ENCODE measurements around the gene C6orf89.
"Not testable (repeated sequence)": the region's sequence is repeated elsewhere in the genome, so short reads cannot be mapped to it uniquely, and the experiment has no call there.

Gene C6orf89

DNA sequence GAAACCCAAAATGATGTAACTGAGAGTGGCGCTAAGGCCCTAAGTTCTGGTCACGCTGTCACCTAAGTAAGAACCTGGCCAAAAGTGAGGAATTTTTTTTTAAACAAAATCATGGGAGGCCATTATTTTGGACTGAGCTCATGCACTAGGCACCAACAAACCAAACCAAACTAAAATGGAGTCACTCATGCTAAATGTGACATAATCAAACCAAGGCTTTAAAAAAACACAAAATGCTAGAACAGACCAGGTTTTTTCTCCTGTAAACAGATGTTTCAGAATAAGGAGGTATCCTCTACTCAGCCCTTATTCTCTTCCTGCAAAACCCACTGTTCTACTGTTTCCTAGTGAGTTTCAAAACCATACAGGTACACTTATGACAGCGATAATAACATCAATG, 1.1 kb upstream of the C6orf89 start:
- Mint-ChIP-seq H3K27ac (ENCODE audit: low read depth) (no peak overlapping the region), H3K4me1 (peaks cover 29% of the 10 kb centered on the region), H3K27me3 (peaks cover 4% of the 10 kb centered on the region), H3K36me3 (ENCODE audit: insufficient read depth) (peaks cover 4% of the 10 kb centered on the region), H3K9me3 (no peaks in the 10 kb centered on the region), H3K4me3 (no peak overlapping the region)
- DNase-seq (ENCODE audit: low spot score in 2 of 2) = no peak
- no peak for ATAC-seq (replicated peaks; ENCODE audit: extremely low read depth, poor library complexity, severe bottlenecking)

DNA sequence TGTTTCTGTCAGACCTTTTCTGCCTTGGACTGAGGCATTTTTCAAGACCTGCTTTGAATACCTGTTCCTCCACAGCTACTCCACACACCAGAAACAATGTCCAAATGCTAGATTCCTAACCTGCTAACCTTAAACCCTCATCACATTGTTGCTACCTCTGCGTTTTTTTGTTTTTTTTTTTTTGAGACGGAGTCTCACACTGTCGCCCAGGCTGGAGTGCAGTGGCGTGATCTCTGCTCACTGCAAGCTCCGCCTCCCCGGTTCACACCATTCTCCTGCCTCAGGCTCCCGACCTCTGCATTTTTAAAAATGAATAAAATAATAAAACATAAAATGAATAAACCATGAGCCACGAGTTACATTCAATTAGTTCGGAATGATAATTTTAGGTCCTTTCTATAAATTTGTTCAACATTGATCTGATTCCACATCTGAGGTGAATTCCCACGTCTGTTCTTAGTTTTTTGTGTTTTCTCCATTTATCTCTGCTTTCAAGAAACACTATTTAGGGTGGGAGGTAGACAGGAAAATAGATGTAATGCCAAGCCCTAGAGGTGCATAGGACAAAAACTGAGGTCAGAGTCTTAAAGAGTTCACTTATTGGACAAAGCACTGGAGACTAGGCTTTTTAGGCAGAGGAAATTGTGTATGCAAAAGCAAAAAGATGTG, 1.3 kb downstream of the C6orf89 start:
- Mint-ChIP-seq H3K4me1 (peaks cover 37% of the 10 kb centered on the region), H3K9me3 (no peaks in the 10 kb centered on the region), H3K36me3 (ENCODE audit: insufficient read depth) (peaks cover 4% of the 10 kb centered on the region), H3K4me3 (peak overlapping the region; percentile 81), H3K27me3 (no peaks in the 10 kb centered on the region), H3K27ac (ENCODE audit: low read depth) (peak overlapping the region; percentile 91)
- ATAC-seq (replicated peaks; ENCODE audit: extremely low read depth, poor library complexity, severe bottlenecking) = no peak
- DNase-seq (ENCODE audit: low spot score in 2 of 2) = no peak

DNA sequence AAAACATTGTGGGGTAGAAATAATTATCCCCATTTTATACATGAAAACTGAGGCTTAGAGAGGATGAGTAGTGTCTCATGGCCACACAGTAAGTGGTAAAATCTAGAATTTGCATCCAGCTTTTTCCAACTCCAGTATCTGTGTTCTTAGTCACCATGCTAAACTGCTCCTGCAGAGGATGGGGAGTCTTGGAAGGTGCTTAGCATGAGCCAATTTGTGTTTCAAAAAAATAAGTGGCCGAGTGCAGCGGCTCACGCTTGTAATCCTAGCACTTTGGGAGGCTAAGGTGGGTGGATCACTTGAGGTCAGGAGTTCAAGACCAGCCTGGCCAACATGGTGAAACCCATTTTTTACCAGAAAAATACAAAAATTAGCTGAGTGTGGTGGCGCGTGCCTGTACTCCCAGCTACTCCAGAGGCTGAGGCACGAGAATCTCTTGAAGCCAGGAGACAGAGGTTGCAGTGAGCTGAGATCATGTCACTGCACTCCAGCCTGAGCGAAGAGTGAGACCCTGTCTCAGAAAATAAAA, 2.4 kb downstream of the C6orf89 start:
- H3K36me3 Mint-ChIP-seq (ENCODE audit: insufficient read depth) = peaks cover 4% of the 10 kb centered on the region
- H3K27me3 Mint-ChIP-seq = no peaks in the 10 kb centered on the region
- H3K4me3 Mint-ChIP-seq = no peak overlapping the region
- ATAC-seq (replicated peaks; ENCODE audit: extremely low read depth, poor library complexity, severe bottlenecking) (no peak), DNase-seq (ENCODE audit: low spot score in 2 of 2) (no peak)
- peak overlapping the region; percentile 16 for H3K27ac Mint-ChIP-seq (ENCODE audit: low read depth)
- H3K9me3 Mint-ChIP-seq = no peaks in the 10 kb centered on the region
- H3K4me1 Mint-ChIP-seq = peaks cover 37% of the 10 kb centered on the region

- Mint-ChIP-seq H3K27ac (ENCODE audit: low read depth) (peak overlapping the region; percentile 16), H3K4me1 (peaks cover 37% of the 10 kb centered on the region), H3K27me3 (no peaks in the 10 kb centered on the region), H3K36me3 (ENCODE audit: insufficient read depth) (peaks cover 7% of the 10 kb centered on the region), H3K9me3 (no peaks in the 10 kb centered on the region), H3K4me3 (no peak overlapping the region)
- ATAC-seq (replicated peaks; ENCODE audit: extremely low read depth, poor library complexity, severe bottlenecking) = no peak
- DNase-seq (ENCODE audit: low spot score in 2 of 2) = no peak
These were observed 3.1 kb downstream of the C6orf89 start for GRCh38 chr6:36888654-36889481.

DNA sequence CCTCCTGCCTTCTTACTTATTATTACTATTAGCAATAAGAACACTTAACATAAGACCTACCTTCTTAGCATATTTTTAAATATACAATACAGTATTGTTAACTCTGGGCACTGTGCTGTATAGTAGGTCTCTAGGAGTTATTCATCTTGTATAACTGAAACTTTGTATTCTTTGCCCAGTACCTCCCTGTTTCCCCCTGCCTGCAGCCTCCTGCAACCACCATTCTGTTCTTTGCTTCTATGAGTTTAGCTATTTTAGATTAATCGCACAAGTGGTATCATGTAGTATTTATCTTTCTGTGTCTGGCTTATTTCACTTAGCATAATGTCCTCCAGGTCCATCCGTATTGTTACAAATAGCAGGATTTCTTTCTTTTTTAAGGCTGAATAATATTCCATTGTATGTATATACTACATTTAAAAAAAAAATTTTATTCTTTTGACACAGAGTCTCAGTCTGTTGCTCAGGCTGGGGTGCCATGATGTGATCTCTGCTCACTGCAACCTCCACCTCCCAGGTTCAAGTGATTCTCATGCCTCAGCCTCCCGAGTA, 4.4 kb downstream of the C6orf89 start:
- Mint-ChIP-seq H3K27me3 (no peaks in the 10 kb centered on the region), H3K4me1 (peaks cover 36% of the 10 kb centered on the region), H3K9me3 (no peaks in the 10 kb centered on the region), H3K27ac (ENCODE audit: low read depth) (no peak overlapping the region), H3K4me3 (no peak overlapping the region), H3K36me3 (ENCODE audit: insufficient read depth) (peaks cover 13% of the 10 kb centered on the region)
- no peak for ATAC-seq (replicated peaks; ENCODE audit: extremely low read depth, poor library complexity, severe bottlenecking)
- DNase-seq (ENCODE audit: low spot score in 2 of 2) = no peak

GRCh38 chr6:36891153-36891552, 5.4 kb downstream of the C6orf89 start:
- ATAC-seq (replicated peaks; ENCODE audit: extremely low read depth, poor library complexity, severe bottlenecking); H3K9me3 Mint-ChIP-seq; H3K4me3 Mint-ChIP-seq; H3K27me3 Mint-ChIP-seq; H3K27ac Mint-ChIP-seq (ENCODE audit: low read depth); DNase-seq (ENCODE audit: low spot score in 2 of 2): not testable (repeated sequence)
- peaks cover 31% of the 10 kb centered on the region for H3K4me1 Mint-ChIP-seq
- H3K36me3 Mint-ChIP-seq (ENCODE audit: insufficient read depth) = peaks cover 15% of the 10 kb centered on the region

DNA sequence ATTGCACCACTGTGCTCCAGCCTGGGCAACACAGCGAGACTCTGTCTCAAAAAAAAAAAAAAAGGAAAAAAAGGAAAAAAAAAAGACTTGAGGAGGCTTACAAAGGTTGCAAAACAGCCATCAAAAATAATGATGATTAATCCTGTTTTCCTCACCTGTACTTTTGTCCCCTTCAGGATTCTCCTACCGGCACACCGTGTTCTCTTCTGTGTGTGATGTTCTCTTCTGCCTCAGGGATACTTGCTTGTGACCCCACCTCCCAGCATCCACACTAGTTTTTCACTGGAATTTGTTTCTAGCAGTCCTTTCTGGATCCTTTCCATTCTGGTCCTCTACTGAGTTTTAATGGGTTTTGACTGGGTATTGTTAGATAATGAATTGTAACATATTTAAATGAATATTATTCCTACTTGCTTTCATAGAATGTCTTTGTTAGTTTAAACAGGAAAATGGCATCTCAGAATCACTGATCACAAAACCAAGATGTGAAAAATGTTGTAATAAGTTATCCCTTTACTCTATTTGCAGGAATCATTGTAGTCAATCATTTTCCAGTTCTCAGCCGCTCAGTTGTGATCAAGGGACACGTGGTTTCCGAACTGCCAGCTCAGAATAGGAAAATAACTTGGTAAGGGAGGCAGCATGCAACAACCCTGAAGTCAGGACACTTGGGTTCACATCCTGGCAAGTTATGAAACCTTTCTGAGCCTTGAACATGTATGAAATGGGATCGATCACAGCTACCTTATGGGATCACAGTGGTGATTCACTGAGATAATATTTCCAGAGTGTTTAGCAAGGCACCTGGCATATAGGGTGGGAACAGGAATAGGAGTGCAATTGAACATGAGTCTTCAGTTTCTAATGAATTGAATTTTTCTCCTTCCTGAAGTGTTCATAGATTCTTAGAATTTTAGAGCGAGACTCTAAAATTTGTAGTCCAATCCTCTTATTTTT, 8.5 kb downstream of the C6orf89 start:
- ATAC-seq (replicated peaks; ENCODE audit: extremely low read depth, poor library complexity, severe bottlenecking) = no peak

DNA sequence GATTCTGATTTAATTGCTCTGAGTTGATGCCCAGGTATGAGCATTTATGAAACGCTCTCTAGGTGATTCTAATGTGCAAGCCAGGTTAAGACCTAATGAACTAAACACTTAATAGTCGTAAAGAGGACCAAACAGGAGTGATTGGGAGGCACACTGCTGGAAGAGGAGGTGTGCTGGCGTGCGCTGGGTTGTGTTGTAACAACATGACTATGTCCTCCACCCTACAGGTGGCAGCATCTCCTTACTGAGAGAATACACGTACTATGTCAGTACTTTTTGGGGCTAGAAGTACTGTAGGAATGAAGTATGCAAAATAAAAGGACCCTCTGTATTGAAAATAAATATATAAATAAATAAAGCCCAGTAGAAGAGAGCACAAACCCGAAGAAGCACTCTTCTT, 11.9 kb downstream of the C6orf89 start:
- Mint-ChIP-seq H3K27me3 (no peaks in the 10 kb centered on the region), H3K27ac (ENCODE audit: low read depth) (no peak overlapping the region), H3K36me3 (ENCODE audit: insufficient read depth) (peaks cover 50% of the 10 kb centered on the region), H3K4me1 (peaks cover 5% of the 10 kb centered on the region), H3K4me3 (no peak overlapping the region), H3K9me3 (no peaks in the 10 kb centered on the region)
- no peak for ATAC-seq (replicated peaks; ENCODE audit: extremely low read depth, poor library complexity, severe bottlenecking)
- no peak for DNase-seq (ENCODE audit: low spot score in 2 of 2)

More for the DNA sequence above, 8.5 kb downstream of the C6orf89 start:
- Mint-ChIP-seq H3K27me3 (no peaks in the 10 kb centered on the region), H3K4me3 (no peak overlapping the region), H3K36me3 (ENCODE audit: insufficient read depth) (peaks cover 21% of the 10 kb centered on the region), H3K4me1 (peaks cover 16% of the 10 kb centered on the region), H3K9me3 (no peaks in the 10 kb centered on the region), H3K27ac (ENCODE audit: low read depth) (no peak overlapping the region)
- no peak for DNase-seq (ENCODE audit: low spot score in 2 of 2)

GRCh38 chr6:36904114-36904513, 18.4 kb downstream of the C6orf89 start:
- no peak for ATAC-seq (replicated peaks; ENCODE audit: extremely low read depth, poor library complexity, severe bottlenecking)

GRCh38 chr6:36904851-36905393, 19.2 kb downstream of the C6orf89 start:
- ATAC-seq (replicated peaks; ENCODE audit: extremely low read depth, poor library complexity, severe bottlenecking) (no peak), DNase-seq (ENCODE audit: low spot score in 2 of 2) (no peak)
- no peaks in the 10 kb centered on the region for H3K9me3 Mint-ChIP-seq
- H3K27ac Mint-ChIP-seq (ENCODE audit: low read depth) = no peak overlapping the region
- H3K36me3 Mint-ChIP-seq (ENCODE audit: insufficient read depth) = peaks cover 53% of the 10 kb centered on the region
- H3K27me3 Mint-ChIP-seq = no peaks in the 10 kb centered on the region
- no peak overlapping the region for H3K4me3 Mint-ChIP-seq
- H3K4me1 Mint-ChIP-seq = peaks cover 6% of the 10 kb centered on the region

More at GRCh38 chr6:36904114-36904513, 18.4 kb downstream of the C6orf89 start:
- H3K4me3 Mint-ChIP-seq = no peak overlapping the region
- H3K27me3 Mint-ChIP-seq = no peaks in the 10 kb centered on the region
- H3K36me3 Mint-ChIP-seq (ENCODE audit: insufficient read depth) = peaks cover 59% of the 10 kb centered on the region
- H3K4me1 Mint-ChIP-seq = peaks cover 6% of the 10 kb centered on the region
- H3K27ac Mint-ChIP-seq (ENCODE audit: low read depth) = no peak overlapping the region
- H3K9me3 Mint-ChIP-seq = no peaks in the 10 kb centered on the region
- DNase-seq (ENCODE audit: low spot score in 2 of 2) = no peak

DNA sequence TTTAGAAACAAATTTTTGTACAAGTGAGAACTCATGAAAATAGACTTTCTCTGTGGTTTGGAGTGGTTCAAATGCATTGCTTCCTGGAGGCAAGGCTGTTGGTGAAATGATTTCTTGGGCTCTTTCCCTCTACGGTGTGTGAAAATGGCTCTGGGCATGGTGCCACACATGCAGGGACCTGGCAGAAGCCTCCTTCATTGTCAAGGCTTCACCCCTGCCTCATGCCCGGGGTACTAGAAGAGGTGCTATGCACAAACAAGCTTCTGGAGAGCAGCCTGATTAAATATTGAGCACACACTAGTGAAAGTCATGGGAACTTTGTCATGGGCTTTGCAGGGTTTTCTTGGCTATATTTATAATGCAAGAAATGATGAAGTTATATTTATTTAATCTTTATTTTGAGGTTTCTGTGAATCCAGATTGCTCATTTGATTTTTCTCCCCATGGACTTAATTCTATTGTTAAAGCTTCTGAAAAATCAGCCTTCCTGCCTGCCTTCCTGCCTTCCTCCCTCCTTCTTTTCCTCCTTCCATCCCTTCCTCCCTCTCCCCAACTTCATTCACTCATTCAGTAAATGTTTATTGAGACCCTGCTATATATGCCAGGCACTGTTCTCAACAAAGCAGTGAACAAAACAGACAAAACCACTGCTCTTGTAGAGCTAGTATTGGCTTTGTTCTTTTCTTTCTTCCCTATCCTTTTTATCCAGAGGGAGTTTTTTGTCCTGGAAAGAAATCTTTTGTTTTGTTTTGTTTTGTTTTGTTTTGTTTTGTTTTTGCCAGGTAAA, 21.0 kb downstream of the C6orf89 start:
- peaks cover 10% of the 10 kb centered on the region for H3K4me1 Mint-ChIP-seq
- peaks cover 40% of the 10 kb centered on the region for H3K36me3 Mint-ChIP-seq (ENCODE audit: insufficient read depth)
- no peaks in the 10 kb centered on the region for H3K27me3 Mint-ChIP-seq
- ATAC-seq (replicated peaks; ENCODE audit: extremely low read depth, poor library complexity, severe bottlenecking) (no peak), DNase-seq (ENCODE audit: low spot score in 2 of 2) (no peak)
- no peak overlapping the region for H3K27ac Mint-ChIP-seq (ENCODE audit: low read depth)
- no peak overlapping the region for H3K4me3 Mint-ChIP-seq
- H3K9me3 Mint-ChIP-seq = no peaks in the 10 kb centered on the region
